Neural cell (in vitro differentiated cells): Measurements from ENCODE around the gene RAPGEF4.

Experiments used
- RAD21 ChIP-seq: fragments of 450-650 bp; conservative IDR thresholded peaks from 2 replicates; pipeline ENCODE4 v1.6.1; 2014; ENCODE audit warnings: antibody characterized with exemption, mild to moderate bottlenecking, moderate library complexity
- TF ChIP-seq, protein P1 (sequence below): fragments of 450-650 bp; IDR thresholded peaks from 2 replicates; pipeline ENCODE4 v1.5.1; 2014; ENCODE audit warnings: antibody characterized with exemption, mild to moderate bottlenecking, moderate library complexity; ENCODE audit not compliant: poor library complexity, severe bottlenecking

DNA sequence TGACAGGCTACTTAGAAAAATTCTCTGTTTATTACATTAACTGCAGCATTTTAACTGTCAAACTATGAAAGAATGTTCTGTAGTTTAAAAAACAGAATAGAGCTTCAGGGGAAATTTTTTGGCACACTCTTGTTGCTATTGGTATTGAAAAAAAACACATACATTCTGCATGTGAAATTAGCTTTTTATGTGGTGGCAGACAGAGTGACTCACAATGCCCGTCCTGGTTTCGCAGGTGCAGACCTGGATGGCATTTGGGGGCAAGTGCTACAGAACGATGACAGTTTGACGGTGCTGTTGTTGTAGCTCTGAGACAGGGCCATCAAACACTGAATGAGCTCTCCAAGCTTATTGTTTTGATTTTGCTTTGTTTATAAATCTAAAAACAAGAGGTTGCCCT is 235.0 kb downstream of the RAPGEF4 start:
- TF ChIP-seq RAD21 = no peak
- TF ChIP-seq, protein P1, sequence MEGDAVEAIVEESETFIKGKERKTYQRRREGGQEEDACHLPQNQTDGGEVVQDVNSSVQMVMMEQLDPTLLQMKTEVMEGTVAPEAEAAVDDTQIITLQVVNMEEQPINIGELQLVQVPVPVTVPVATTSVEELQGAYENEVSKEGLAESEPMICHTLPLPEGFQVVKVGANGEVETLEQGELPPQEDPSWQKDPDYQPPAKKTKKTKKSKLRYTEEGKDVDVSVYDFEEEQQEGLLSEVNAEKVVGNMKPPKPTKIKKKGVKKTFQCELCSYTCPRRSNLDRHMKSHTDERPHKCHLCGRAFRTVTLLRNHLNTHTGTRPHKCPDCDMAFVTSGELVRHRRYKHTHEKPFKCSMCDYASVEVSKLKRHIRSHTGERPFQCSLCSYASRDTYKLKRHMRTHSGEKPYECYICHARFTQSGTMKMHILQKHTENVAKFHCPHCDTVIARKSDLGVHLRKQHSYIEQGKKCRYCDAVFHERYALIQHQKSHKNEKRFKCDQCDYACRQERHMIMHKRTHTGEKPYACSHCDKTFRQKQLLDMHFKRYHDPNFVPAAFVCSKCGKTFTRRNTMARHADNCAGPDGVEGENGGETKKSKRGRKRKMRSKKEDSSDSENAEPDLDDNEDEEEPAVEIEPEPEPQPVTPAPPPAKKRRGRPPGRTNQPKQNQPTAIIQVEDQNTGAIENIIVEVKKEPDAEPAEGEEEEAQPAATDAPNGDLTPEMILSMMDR = no peak
